HG02938 (cell line): Measurements from ENCODE around the gene UMODL1.
"Not testable (repeated sequence)": the region's sequence is repeated elsewhere in the genome, so short reads cannot be mapped to it uniquely, and the experiment has no call there.

Experiments used
- ATAC-seq: cut with Tn5 transposase; IDR thresholded peaks from one replicate; pipeline ENCODE4 v1.9.1; 2021; ENCODE audit warnings: mild to moderate bottlenecking, moderate library complexity; ENCODE audit not compliant: unreplicated experiment

UMODL1 gene

GRCh38 chr21:42161401-42161955 is 90.4 kb downstream of the UMODL1 start:
- no peak for ATAC-seq

GRCh38 chr21:42161956-42162681 is 91.0 kb downstream of the UMODL1 start:
- ATAC-seq = no peak

- no peak for ATAC-seq
Observed at GRCh38 chr21:42162831-42163510, 91.9 kb downstream of the UMODL1 start.

- ATAC-seq = no peak
Observed at GRCh38 chr21:42163511-42163863, 92.4 kb downstream of the UMODL1 start.

GRCh38 chr21:42164064-42164789 is 93.1 kb downstream of the UMODL1 start:
- no peak for ATAC-seq

GRCh38 chr21:42164818-42165217 is 93.7 kb downstream of the UMODL1 start:
- ATAC-seq = no peak

GRCh38 chr21:42165901-42166300 is 94.8 kb downstream of the UMODL1 start:
- ATAC-seq = no peak

GRCh38 chr21:42169758-42170157 is 98.6 kb downstream of the UMODL1 start:
- ATAC-seq = no peak

- no peak for ATAC-seq
Observed at GRCh38 chr21:42171091-42172053, 100.3 kb downstream of the UMODL1 start.

- ATAC-seq = no peak
Observed at GRCh38 chr21:42172596-42173483, 101.7 kb downstream of the UMODL1 start.

GRCh38 chr21:42174173-42174572 is 103.1 kb downstream of the UMODL1 start:
- ATAC-seq = no peak

GRCh38 chr21:42175110-42175710 is 104.1 kb downstream of the UMODL1 start:
- no peak for ATAC-seq

- no peak for ATAC-seq
Observed at GRCh38 chr21:42176859-42177258, 105.7 kb downstream of the UMODL1 start.

- no peak for ATAC-seq
Observed at GRCh38 chr21:42179316-42179715, 108.2 kb downstream of the UMODL1 start.

- not testable (repeated sequence) for ATAC-seq
Observed at GRCh38 chr21:42180001-42180400, 108.9 kb downstream of the UMODL1 start.

- ATAC-seq = no peak
Observed at GRCh38 chr21:42182713-42183371, 111.7 kb downstream of the UMODL1 start.

- ATAC-seq = no peak
Observed at GRCh38 chr21:42183374-42184266, 112.5 kb downstream of the UMODL1 start.

GRCh38 chr21:42186591-42186990 is 115.5 kb downstream of the UMODL1 start:
- no peak for ATAC-seq
